Fibroblast of skin of abdomen (primary cell): ENCODE results near the gene GAS6.
"Not testable (repeated sequence)": the region's sequence is repeated elsewhere in the genome, so short reads cannot be mapped to it uniquely, and the experiment has no call there.

Source experiments
- DNase-seq: peaks from one replicate; pipeline ENCODE4 v3.0.0-alpha.2; 2013

GAS6 gene

GRCh38 chr13:113806104-113806471 is 57.8 kb downstream of the GAS6 start:
- DNase-seq, result no peak

GRCh38 chr13:113805431-113806103 is 58.3 kb downstream of the GAS6 start:
- DNase-seq, result no peak

GRCh38 chr13:113804703-113805430 is 59.0 kb downstream of the GAS6 start:
- DNase-seq, result no peak

- peak; percentile 49 for DNase-seq
Observed at GRCh38 chr13:113804017-113804702, 59.7 kb downstream of the GAS6 start.

- DNase-seq, result no peak
Observed at GRCh38 chr13:113803409-113804016, 60.4 kb downstream of the GAS6 start.

- DNase-seq, result no peak
Observed at GRCh38 chr13:113802761-113803160, 61.1 kb downstream of the GAS6 start.

- DNase-seq, result peak; percentile 83
Observed at GRCh38 chr13:113802090-113802531, 61.8 kb downstream of the GAS6 start.

- no peak for DNase-seq
Observed at GRCh38 chr13:113801289-113801961, 62.5 kb downstream of the GAS6 start.

GRCh38 chr13:113800576-113800926 is 63.3 kb downstream of the GAS6 start:
- no peak for DNase-seq

- no peak for DNase-seq
Observed at GRCh38 chr13:113798200-113798811, 65.6 kb downstream of the GAS6 start.

- DNase-seq, result no peak
Observed at GRCh38 chr13:113796964-113797676, 66.8 kb downstream of the GAS6 start.

- DNase-seq, result no peak
Observed at GRCh38 chr13:113796211-113796963, 67.5 kb downstream of the GAS6 start.

- not testable (repeated sequence) for DNase-seq
Observed at GRCh38 chr13:113795362-113795761, 68.5 kb downstream of the GAS6 start.

GRCh38 chr13:113794764-113795173 is 69.1 kb downstream of the GAS6 start:
- DNase-seq, result no peak

- no peak for DNase-seq
Observed at GRCh38 chr13:113794086-113794485, 69.8 kb downstream of the GAS6 start.

- no peak for DNase-seq
Observed at GRCh38 chr13:113793718-113794085, 70.2 kb downstream of the GAS6 start.

GRCh38 chr13:113792886-113793717 is 70.8 kb downstream of the GAS6 start:
- DNase-seq, result no peak

- no peak for DNase-seq
Observed at GRCh38 chr13:113792236-113792770, 71.6 kb downstream of the GAS6 start.

GRCh38 chr13:113791761-113792160 is 72.1 kb downstream of the GAS6 start:
- no peak for DNase-seq

- no peak for DNase-seq
Observed at GRCh38 chr13:113791226-113791625, 72.7 kb downstream of the GAS6 start.
